ENCODE measurements around the gene OR52H1. TPM values are rescaled to one million over a fixed set of nuclear protein-coding genes. Genes with fewer than 3 reads are reported as not detected.

Gene OR52H1
- total and polyA plus RNA-seq, 10 of the 15 experiments (the other 5 are each of a cell fraction or from before 2014, with no cell fraction given), result 0.06 to 0.40 (median 0.23) TPM; not detected in 4

GRCh38 chr11:5500393-5500801 is 47.9 kb downstream of the OR52H1 start (continued):
- no peak for TF ChIP-seq SIX5 (IDR thresholded peaks at IDR 0.05; ENCODE audit: low read depth, low read length, severe bottlenecking)
- TF ChIP-seq TBL1XR1 (IDR thresholded peaks at IDR 0.05; ENCODE audit: low read depth, low read length), result no peak
- TF ChIP-seq USF2 (IDR thresholded peaks at IDR 0.05; ENCODE audit: borderline replicate concordance, low read depth, low read length), result no peak
- TF ChIP-seq ESRRA (IDR thresholded peaks at IDR 0.05; ENCODE audit: low read length), result no peak
- peak; percentile 58; the same call in 1 of the 2 replicates for TF ChIP-seq ATF7 (IDR thresholded peaks at IDR 0.05; ENCODE audit: low read depth)
- TF ChIP-seq ZBED1 (IDR thresholded peaks at IDR 0.05; ENCODE audit: borderline replicate concordance), result no peak
- TF ChIP-seq SREBF1 (IDR thresholded peaks at IDR 0.05; ENCODE audit: low read length), result no peak
- no peak for TF ChIP-seq FOXK2 (IDR thresholded peaks at IDR 0.05)
- no peak for TF ChIP-seq TAF1 (IDR thresholded peaks at IDR 0.05; ENCODE audit: borderline replicate concordance, low read depth, low read length)
- TF ChIP-seq CHD2 (IDR thresholded peaks at IDR 0.05; ENCODE audit: borderline replicate concordance, low read depth, low read length), result peak; percentile 65; the same call in 1 of the 2 replicates
- TF ChIP-seq ZNF274 (IDR thresholded peaks at IDR 0.05; ENCODE audit: insufficient read depth, insufficient read length), result no peak
- no peak for TF ChIP-seq NRF1 (conservative IDR thresholded peaks at IDR 0.05; ENCODE audit: low read depth, low read length)
- no peak for TF ChIP-seq CEBPZ (IDR thresholded peaks at IDR 0.05; ENCODE audit: low read depth, low read length)
- no peak for TF ChIP-seq SMC3 (IDR thresholded peaks at IDR 0.05; ENCODE audit: borderline replicate concordance, low read length)
- no peak for TF ChIP-seq SREBF2 (IDR thresholded peaks at IDR 0.05; ENCODE audit: low read length)
- peak; percentile 100 for TF ChIP-seq MTA2 (IDR thresholded peaks at IDR 0.05; ENCODE audit: low read depth)
- TF ChIP-seq IRF5 (IDR thresholded peaks at IDR 0.05; ENCODE audit: borderline replicate concordance), result no peak
- no peak for TF ChIP-seq HDAC6 (IDR thresholded peaks at IDR 0.05; ENCODE audit: unreplicated experiment)
- TF ChIP-seq BMI1 (IDR thresholded peaks at IDR 0.05; ENCODE audit: borderline replicate concordance), result peak; percentile 76
- TF ChIP-seq HCFC1 (IDR thresholded peaks at IDR 0.05; ENCODE audit: low read length), result no peak
- no peak for TF ChIP-seq TCF3 (IDR thresholded peaks at IDR 0.05; ENCODE audit: borderline replicate concordance, insufficient read depth, low read depth, low read length)
- no peak for TF ChIP-seq KDM1A (IDR thresholded peaks at IDR 0.05; ENCODE audit: borderline replicate concordance)
- no peak for TF ChIP-seq SPI1 (IDR thresholded peaks at IDR 0.05; ENCODE audit: borderline replicate concordance, insufficient read depth, low read depth, low read length)
- TF ChIP-seq PAX5 (IDR thresholded peaks at IDR 0.05; ENCODE audit: borderline replicate concordance, low read depth, low read length), result 0 out of 2 replicates have a peak, but pooled peaks have one; percentile 18
- no peak for TF ChIP-seq PAX8 (IDR thresholded peaks at IDR 0.05)
- TF ChIP-seq RFX5 (IDR thresholded peaks at IDR 0.05; ENCODE audit: low read depth, low read length), result no peak
- no peak for TF ChIP-seq RELA (IDR thresholded peaks at IDR 0.05; ENCODE audit: borderline replicate concordance, partially characterized antibody)
- no peak for TF ChIP-seq SMARCA5 (IDR thresholded peaks at IDR 0.05)
- TF ChIP-seq EGR1 (IDR thresholded peaks at IDR 0.05; ENCODE audit: borderline replicate concordance in 1 of 2, low read depth in 2 of 2, low read length in 2 of 2), result no peak
- peak; percentile 99 for TF ChIP-seq BCL11A (IDR thresholded peaks at IDR 0.05; ENCODE audit: low read depth, low read length)
- no peak for TF ChIP-seq POLR2A (IDR thresholded peaks at IDR 0.05; ENCODE audit: low read depth, low read length)
